Upper lobe of left lung (tissue), 4 donors: ENCODE measurements around the gene GALM.

Experiments
- POLR2A ChIP-seq, 4 donors: fragments of 450-650 bp; IDR thresholded peaks; one replicate each; pipeline ENCODE4 v1.5.1; 2016 to 2017; ENCODE audit warnings: antibody characterized with exemption in 4 of 4, mild to moderate bottlenecking in 2 of 4
- TF ChIP-seq, protein P1 (sequence below), 6 experiments: fragments of 450-650 bp in 4 of 6; fragments of 200-600 bp in 2 of 6; sonication (generic) in 2 of 6; IDR thresholded peaks; one replicate each; pipeline ENCODE4 v1.5.1; 2016 to 2019; ENCODE audit warnings: antibody characterized with exemption in 6 of 6

DNA sequence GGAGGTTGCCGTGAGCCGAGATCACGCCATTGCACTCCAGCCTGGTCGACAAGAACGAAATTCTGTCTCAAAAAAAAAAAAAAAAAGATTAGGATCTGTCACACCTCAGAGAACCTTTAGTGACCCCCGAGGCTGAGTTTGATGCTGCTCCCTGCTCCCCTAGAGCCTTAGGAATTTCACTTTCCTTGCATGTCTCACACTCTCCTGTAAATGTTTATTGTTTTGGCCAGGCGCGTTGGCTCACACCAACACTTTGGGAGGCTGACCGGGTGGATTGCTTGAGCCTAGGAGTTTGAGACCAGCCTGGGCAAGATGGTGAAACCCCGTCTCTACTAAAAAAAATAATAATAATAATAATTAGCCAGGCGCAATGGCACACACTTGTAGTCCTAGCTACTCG, 53.8 kb downstream of the GALM start:
- TF ChIP-seq, protein P1, sequence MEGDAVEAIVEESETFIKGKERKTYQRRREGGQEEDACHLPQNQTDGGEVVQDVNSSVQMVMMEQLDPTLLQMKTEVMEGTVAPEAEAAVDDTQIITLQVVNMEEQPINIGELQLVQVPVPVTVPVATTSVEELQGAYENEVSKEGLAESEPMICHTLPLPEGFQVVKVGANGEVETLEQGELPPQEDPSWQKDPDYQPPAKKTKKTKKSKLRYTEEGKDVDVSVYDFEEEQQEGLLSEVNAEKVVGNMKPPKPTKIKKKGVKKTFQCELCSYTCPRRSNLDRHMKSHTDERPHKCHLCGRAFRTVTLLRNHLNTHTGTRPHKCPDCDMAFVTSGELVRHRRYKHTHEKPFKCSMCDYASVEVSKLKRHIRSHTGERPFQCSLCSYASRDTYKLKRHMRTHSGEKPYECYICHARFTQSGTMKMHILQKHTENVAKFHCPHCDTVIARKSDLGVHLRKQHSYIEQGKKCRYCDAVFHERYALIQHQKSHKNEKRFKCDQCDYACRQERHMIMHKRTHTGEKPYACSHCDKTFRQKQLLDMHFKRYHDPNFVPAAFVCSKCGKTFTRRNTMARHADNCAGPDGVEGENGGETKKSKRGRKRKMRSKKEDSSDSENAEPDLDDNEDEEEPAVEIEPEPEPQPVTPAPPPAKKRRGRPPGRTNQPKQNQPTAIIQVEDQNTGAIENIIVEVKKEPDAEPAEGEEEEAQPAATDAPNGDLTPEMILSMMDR (IDR thresholded peaks at IDR 0.05) = no peak
- no peak for TF ChIP-seq POLR2A (IDR thresholded peaks at IDR 0.05)
